NCI-H2227 treated with DMSO at 0.1 percent for 48 hours (cell line): ENCODE data around the gene IGSF3.
"Not testable (repeated sequence)": the region's sequence is repeated elsewhere in the genome, so short reads cannot be mapped to it uniquely, and the experiment has no call there.

ENCODE experiments used
- DNase-seq: peaks from one replicate; lab custom pipeline; 2025; lab: John Stamatoyannopoulos, UW

Gene IGSF3

GRCh38 chr1:116599369-116599768 is 68.2 kb downstream of the IGSF3 start:
- DNase-seq: not testable (repeated sequence)

DNA sequence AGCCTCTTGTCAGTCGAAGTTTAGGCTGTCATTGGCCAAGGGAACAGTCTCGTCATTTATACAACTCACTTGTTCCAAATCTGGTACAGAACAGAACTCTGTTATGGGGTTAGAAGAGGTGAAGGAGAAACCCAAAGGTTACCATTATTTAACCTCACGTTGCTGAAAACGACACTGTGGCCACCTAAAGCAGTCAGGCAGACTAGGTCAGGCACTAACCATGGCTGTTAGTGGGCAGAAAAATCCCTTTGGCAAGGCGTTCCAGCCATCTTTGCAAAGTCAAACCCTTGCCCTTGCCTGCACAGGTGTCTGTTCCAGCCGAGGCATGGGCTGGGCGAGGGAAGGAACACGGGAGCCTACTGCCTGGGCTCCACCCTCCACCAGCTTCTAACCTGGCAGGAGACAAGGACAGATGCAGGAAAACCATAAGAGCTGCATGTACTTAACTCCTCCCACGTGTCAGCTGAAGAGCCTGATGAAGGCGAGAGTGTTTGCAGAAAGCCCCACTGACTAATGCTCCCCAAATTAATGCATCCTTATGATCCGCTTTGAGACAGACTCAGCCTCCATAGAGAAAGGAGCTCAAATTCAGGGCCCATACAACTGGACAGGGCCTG is 69.0 kb downstream of the IGSF3 start:
- not testable (repeated sequence) for DNase-seq

DNA sequence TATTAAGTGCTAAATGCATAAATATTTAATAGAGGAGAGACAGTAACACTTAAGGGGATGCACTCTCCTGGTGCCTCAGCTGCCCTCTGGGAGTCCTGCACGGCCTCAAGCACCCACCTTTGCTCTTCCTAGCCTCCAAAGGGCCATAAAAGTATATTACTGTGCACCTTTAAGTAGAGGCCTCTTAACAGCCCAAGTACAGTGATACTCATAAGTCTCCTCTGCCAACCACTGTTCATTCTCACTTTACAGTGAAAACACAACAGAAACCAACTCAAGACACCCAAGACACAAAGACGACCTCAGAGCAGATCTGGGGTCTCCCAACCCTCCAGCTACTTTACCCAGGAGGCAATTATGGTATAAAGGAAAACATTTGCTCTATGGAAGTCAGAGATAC is 70.1 kb downstream of the IGSF3 start:
- DNase-seq: not testable (repeated sequence)

- not testable (repeated sequence) for DNase-seq
Measured at GRCh38 chr1:116596742-116597307, 70.7 kb downstream of the IGSF3 start.

DNA sequence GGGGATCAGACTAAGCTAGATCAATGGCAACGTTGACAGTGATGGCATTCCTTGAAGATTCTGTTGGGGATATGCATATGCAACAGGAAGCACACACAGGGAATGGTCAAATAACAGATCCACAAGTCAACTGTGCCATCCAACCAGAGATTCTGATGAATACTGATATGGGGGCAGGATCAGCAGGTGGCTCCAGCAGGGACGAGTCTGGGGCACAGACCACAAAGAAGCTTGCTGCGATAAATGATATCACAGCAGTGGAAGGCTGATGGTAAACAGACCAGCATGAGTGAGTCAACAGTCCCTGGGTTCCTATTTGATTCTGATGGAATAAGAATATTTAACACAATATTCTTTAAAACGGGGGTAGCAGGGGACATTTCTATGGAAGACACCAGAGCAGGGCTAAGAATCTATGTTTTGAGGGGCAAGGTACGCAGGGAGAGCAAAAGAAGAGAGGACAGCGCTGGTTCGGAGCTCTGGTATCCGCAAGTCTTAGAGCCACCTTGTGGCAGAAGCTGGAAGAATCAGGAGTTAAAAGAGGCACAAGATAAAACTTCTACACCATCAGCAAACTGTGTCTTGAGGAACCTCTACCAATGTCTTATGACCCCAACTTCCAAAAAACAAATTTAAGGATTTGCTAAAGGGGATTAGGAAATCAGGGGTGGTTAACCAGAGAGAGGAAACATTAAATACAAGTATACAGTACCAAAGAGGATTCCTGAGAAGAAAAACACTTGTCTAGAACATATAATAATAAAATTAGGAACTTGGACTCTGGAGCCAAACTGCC is 71.4 kb downstream of the IGSF3 start:
- not testable (repeated sequence) for DNase-seq

- not testable (repeated sequence) for DNase-seq
Measured at GRCh38 chr1:116595065-116595840, 72.3 kb downstream of the IGSF3 start.

DNA sequence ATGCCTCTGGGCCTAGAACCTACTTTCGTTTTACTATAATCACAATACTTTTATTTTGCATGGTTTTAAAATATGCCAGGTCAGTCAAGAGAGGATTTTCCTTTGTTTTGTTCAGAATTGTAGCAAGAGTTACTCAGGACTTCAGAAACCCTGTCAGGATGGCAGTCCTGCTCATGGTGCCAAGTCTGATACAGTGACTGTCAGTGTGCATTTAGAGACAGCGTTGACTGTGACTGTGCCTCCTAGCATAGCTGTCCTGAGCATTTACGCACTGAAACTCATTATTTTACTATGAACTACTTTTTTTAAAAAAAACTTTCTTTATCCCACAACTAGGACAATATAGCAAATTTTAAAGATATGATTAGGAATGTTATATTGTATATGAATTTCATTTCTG is 73.6 kb downstream of the IGSF3 start:
- DNase-seq: not testable (repeated sequence)

DNA sequence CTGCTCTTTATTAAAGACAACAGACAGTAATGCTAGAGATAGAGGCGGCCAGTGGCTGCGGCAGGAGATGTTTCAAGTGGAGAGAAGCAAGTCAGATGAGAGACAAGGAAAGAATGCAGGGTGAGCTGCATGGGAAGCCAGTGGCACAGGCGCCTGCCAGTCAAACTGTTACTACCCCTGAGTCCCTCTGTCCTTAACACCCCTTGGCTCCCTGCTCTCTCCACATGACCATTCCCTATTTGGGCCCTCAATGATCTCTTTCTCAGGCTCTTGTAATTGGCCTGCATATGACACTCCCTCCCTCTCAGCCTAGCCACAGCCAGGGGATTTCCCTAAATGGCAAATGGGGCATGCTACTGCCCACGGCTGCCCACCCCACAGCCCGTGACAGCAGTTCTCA is 74.1 kb downstream of the IGSF3 start:
- DNase-seq: not testable (repeated sequence)

DNA sequence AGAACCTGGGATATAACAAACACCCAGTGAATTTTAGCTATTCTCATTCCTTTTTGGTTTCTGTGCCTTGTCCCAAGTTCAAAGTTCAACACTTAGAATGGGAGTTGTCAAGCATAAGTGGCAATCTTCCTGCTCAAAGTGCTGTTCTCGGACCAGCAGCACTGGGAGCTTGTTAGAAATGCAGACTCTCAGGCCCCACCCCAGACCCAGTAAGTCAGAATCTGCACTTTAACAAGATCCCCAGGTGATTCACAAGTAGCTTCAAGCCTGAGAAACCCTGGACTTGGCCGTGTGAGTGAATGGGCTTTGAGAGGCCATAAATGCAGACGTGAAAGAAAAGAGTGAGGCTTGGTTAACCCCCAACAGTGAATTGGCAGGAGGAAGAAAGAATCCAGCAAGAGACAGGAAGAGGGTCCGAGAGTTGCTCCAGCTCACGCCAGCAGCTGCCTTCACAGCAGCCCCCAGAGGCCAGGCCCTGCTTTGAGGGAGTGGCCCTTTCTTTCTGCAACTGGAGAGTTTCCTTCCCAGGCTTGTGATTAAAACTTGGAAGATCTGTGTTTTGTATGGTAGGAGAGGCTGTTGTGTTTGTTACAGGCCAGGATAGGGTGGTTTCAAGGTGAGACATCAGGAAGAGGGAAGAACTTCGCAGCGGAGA is 75.5 kb downstream of the IGSF3 start:
- DNase-seq: not testable (repeated sequence)

DNA sequence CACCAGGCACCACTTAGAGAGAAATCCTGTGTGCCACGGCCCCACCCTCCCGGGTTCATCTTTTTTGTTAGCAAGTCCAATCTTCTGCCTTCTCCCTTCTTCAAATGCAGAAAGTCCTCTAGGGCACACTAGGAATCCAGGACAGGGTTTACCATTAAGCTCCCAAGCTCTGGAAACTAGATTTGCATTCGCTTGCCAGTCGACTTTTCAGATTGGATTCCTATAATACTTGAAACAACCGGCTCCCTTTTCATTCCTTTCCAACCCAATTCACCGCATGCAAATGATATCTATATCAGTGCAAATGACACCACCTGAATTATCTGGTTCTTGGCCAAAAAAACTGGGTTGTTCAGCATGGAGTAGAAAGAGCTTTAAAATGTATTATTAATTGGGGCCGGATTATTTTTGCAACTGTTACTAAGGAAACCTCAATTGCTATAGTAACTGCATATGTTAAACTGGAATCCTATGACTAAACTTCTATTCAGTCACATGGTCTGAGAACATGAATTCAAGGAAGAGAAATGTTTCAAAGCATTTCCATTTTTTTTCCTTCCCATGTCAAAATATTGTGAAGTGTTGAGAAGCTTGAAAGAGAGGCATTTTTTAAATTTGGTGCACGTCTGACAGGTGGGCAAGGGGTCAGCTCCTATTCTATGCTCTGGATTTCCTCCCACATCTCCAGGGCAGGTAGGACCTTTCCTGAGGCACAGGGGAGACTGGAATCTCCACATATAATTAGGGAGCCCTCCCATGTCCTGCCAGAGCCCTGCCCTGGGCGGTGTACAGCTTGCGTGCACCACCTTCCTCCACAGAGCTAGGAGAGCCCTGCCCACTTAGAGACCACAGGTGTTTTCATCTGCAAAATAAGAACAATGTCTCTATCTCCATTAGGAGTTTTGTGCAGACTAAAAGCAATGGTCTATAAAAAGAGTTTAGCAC is 76.3 kb downstream of the IGSF3 start:
- DNase-seq: not testable (repeated sequence)

DNA sequence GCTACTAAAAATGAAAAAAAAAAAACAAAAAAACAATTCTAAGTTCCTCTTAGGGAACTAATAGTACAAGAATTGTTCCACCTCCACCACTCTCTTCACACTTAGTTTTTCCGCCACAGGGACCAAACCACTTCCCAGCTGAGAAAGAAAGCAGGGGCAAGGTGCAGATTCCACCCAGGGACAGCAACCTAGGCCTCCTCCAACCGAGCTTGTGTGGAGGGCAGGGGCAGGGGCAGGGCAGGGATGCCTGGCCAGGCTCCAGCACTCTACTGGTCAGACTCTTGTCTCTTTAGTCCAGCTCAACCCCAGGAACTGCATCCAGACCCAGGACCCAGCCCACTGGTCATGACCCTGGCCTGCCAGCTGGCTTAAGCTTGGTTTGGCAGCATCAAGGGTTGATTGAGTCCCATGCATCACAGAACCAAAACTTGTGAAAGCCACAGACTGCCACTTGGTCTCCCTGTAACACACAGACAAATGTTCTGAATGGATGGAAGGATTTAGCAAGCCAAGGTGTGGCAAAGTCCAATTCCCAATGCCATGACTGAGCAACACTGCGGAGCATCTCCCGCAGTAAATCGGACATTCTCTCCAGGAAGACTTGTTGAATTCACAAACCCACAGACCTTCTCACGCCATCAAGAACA is 77.1 kb downstream of the IGSF3 start:
- not testable (repeated sequence) for DNase-seq

DNA sequence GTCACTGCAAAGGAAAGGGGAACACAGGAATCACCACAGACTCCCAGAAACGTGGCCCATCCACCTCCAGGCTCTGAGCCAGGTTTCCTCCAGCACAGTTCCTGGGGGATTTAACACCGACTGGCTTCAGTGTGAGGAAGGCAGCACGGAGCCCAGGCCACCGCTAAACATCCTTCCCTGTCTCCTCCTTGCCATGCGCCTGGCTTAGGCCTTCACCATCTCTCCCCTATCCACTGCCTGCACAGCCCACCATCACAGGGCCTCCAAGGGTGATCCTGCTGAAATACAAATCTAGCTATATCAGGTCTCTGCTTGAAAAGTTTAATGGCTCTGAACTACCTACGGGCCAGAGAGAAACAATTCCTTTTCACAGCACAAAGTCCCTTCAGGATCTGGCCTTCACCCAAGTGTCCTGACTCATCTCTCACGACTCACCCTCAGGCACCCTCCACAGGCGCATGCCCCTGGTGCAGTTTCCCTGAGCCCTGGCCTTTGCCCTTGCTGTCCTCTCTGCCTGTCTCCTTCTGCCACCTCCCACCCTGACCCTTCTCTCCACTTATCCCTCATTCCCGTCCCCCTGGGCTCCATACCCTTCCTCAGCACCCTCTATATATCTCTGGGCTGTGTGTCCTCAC is 78.3 kb downstream of the IGSF3 start:
- not testable (repeated sequence) for DNase-seq

DNA sequence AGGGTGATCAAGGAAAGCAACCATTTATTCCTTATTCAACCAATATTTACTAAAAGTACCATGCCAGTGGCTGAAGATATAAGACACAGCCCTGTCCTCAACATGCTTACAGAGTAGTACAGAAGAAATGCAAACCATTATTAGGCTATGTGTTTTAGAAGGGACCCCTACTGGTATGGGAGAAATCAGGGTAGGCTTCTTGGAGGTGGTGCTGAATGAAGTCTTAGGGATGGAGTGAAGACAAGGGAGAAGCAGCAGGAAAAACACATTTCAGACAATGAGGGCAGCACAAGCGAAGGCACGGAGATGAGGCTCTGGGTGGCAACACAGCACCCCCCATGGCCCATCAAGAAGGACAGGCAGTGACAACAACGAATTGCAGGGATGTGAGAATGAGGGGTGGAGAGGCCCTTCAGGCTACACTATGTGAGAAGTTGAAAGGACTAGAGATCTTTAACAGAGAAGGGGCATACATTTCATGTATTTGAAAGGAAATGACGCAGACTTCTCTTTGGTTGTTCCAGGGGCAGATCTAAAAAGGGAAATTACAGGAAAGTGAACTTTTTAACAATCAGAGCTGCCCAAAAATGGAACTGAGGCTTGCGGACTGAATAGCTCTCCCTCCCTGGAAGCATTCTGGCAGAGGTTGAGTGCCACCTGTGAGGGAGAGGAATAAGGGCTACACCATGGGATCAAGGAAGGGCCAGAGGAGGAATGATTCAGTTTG is 79.9 kb downstream of the IGSF3 start:
- DNase-seq: no peak

- DNase-seq: no peak
Measured at GRCh38 chr1:116586741-116587143, 80.8 kb downstream of the IGSF3 start.

GRCh38 chr1:116585886-116586285 is 81.6 kb downstream of the IGSF3 start:
- DNase-seq: no peak

DNA sequence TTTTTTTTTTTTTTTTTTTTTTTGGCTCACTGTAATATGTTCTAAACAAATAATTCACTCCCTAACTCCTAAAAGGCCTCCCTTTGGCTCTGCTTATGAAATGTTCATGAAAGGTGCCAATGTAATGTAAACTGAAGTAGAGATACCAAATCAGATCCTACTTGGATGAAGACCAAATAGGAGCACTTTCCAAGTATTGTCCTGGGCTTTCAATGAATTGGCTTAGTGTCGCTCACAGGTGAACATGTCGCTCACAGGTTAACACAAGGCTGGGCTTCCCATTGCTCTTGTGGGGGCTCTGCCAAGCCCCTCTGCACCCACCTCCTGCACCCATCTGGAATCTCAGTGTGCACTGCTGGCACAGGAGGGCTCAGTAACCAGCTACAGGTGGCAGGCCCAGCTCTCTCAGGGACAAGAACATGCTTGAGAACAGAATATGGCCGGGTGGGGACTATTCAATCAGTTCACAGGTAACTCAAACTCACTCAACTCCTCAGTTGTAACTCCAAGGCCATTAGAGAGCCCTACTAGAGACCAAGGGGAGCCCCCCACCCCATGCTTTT is 86.1 kb downstream of the IGSF3 start:
- DNase-seq: no peak

DNA sequence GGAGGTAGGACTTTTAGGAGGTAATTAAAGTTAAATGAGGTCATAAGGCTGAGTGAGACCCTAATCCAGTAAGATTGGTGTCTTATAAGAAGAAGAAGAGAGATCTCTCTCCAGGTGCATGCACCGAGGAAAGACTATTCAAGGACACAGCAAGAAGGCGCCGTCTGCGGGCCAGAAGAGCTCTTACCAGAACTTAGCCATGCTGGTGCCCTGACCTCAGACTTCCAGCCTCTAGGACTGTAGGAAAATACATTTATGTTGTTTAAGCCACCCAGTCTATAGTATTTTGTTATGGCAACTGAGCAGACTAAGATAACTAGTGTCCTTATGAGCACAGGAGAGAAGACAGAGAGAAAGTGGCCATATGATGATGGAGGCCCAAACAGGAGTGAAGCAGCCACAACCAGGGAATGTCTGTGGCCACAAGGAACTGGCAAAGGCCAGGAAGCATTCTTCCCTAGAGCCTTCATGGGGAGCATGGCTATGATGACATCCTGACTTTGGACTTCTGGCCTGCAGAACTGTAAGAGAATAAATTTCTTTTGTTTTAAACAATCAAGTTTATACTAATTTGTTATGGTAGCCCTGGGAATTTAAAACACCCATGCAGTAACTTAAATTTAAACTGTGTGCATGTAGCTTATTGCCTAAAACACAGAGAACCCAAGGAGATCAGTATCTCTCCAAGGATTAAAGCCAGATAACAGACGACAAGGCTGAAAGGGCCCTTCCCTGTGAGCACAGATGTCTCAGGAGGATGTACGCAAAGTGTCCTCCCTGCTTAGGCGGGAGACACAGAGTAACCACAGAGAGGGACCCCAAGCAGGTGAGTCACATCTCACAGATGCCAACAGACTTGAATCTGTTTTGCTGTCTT is 86.8 kb downstream of the IGSF3 start:
- DNase-seq: no peak
